ENCODE results near the gene PDF. TPM values are rescaled to one million over a fixed set of nuclear protein-coding genes. Genes with fewer than 3 reads are reported as not detected.

The PDF gene
- total and polyA plus RNA-seq, 2 of the 13 experiments (the other 11 are each of a cell fraction or from before 2014, with no cell fraction given), result 12.4 to 48.8 TPM

DNA sequence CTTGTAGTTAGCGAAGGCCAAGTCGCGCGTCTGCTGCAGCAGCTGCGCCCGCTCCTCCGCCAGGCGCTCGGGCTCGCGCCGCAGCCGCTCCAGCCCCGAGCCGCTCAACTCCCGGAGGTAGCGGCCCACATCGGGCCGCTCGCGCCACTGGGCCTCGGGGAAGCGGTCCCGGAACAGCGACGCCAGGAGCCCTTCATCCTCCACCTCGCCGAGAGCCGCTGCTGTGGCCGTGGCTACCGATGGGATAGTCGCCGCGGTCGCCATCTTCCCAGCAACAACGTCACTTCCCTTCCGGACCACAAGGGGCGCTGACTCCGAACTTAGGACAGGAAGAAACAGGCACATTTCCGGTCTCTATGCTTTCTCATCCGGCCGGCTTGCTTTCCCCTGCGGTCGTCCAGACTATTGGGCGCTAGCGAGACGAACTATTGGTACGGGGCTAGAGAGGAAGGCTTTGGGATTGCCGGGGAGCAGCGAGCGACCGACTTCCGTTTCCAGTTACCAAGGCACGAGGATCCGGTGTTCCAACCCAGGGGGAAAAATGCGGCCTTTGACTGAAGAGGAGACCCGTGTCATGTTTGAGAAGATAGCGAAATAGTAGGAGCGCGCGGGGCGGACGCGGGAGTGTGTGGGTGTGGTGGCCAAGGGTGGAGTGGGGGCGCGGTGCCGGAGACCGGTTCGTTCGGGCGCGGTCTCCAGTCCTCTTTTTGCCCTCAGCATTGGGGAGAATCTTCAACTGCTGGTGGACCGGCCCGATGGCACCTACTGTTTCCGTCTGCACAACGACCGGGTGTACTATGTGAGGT is 9.1 kb upstream of the PDF start, which contains the start of the genes COG8 and NIP7 (continued):
- TF ChIP-seq, protein P1, sequence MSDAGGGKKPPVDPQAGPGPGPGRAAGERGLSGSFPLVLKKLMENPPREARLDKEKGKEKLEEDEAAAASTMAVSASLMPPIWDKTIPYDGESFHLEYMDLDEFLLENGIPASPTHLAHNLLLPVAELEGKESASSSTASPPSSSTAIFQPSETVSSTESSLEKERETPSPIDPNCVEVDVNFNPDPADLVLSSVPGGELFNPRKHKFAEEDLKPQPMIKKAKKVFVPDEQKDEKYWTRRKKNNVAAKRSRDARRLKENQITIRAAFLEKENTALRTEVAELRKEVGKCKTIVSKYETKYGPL (CRISPR knock-in tag; IDR thresholded peaks at IDR 0.05), result peak; percentile 84
- TF ChIP-seq NFIC (IDR thresholded peaks at IDR 0.05; ENCODE audit: low read length) (no peak), RBM39 (IDR thresholded peaks at IDR 0.05; ENCODE audit: low read depth, low read length, poor library complexity, severe bottlenecking) (peak; percentile 85), ZNF207 (IDR thresholded peaks at IDR 0.05; ENCODE audit: borderline replicate concordance) (no peak), HDAC1 (CRISPR knock-in tag; IDR thresholded peaks at IDR 0.05) (peak; percentile 96), ASH2L (IDR thresholded peaks at IDR 0.05; ENCODE audit: insufficient read length, low read depth, low read length) (peak; percentile 98), NR2F2 (IDR thresholded peaks at IDR 0.05; ENCODE audit: borderline replicate concordance, low read depth) (no peak), HNRNPL (IDR thresholded peaks at IDR 0.05; ENCODE audit: low read depth, low read length) (0 out of 2 replicates have a peak, but pooled peaks have one; percentile 28), ZBTB8A (CRISPR knock-in tag; IDR thresholded peaks at IDR 0.05; ENCODE audit: borderline replicate concordance, low read depth) (no peak), PLRG1 (conservative IDR thresholded peaks at IDR 0.05) (no peak), JDP2 (CRISPR knock-in tag; IDR thresholded peaks at IDR 0.05; ENCODE audit: borderline replicate concordance) (peak; percentile 21; the same call in 1 of the 2 replicates), SMAD3 (CRISPR knock-in tag; IDR thresholded peaks at IDR 0.05) (peak; percentile 92; the same call in 1 of the 2 replicates), KDM3A (CRISPR knock-in tag; IDR thresholded peaks at IDR 0.05; ENCODE audit: low read depth) (peak; percentile 83), EP300 (IDR thresholded peaks at IDR 0.05; ENCODE audit: low read depth in 2 of 2, low read length in 2 of 2) (peak; percentile 22 to 55; a peak in 3 of 4 replicates), EP300 (CRISPR knock-in tag; IDR thresholded peaks at IDR 0.05; ENCODE audit: borderline replicate concordance) (no peak), ZNF558 (CRISPR knock-in tag; IDR thresholded peaks at IDR 0.05; ENCODE audit: borderline replicate concordance) (peak; percentile 66; the same call in 1 of the 2 replicates), NAIF1 (CRISPR knock-in tag; IDR thresholded peaks at IDR 0.05; ENCODE audit: borderline replicate concordance) (no peak; the same call in 1 of the 2 replicates), PCBP2 (optimal IDR thresholded peaks at IDR 0.05; ENCODE audit: low read depth, low read length, poor library complexity, severe bottlenecking) (no peak), KLF13 (CRISPR knock-in tag; IDR thresholded peaks at IDR 0.05) (no peak; the same call in 1 of the 2 replicates)
- TF ChIP-seq, protein P2, sequence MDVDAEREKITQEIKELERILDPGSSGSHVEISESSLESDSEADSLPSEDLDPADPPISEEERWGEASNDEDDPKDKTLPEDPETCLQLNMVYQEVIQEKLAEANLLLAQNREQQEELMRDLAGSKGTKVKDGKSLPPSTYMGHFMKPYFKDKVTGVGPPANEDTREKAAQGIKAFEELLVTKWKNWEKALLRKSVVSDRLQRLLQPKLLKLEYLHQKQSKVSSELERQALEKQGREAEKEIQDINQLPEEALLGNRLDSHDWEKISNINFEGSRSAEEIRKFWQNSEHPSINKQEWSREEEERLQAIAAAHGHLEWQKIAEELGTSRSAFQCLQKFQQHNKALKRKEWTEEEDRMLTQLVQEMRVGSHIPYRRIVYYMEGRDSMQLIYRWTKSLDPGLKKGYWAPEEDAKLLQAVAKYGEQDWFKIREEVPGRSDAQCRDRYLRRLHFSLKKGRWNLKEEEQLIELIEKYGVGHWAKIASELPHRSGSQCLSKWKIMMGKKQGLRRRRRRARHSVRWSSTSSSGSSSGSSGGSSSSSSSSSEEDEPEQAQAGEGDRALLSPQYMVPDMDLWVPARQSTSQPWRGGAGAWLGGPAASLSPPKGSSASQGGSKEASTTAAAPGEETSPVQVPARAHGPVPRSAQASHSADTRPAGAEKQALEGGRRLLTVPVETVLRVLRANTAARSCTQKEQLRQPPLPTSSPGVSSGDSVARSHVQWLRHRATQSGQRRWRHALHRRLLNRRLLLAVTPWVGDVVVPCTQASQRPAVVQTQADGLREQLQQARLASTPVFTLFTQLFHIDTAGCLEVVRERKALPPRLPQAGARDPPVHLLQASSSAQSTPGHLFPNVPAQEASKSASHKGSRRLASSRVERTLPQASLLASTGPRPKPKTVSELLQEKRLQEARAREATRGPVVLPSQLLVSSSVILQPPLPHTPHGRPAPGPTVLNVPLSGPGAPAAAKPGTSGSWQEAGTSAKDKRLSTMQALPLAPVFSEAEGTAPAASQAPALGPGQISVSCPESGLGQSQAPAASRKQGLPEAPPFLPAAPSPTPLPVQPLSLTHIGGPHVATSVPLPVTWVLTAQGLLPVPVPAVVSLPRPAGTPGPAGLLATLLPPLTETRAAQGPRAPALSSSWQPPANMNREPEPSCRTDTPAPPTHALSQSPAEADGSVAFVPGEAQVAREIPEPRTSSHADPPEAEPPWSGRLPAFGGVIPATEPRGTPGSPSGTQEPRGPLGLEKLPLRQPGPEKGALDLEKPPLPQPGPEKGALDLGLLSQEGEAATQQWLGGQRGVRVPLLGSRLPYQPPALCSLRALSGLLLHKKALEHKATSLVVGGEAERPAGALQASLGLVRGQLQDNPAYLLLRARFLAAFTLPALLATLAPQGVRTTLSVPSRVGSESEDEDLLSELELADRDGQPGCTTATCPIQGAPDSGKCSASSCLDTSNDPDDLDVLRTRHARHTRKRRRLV (CRISPR knock-in tag; IDR thresholded peaks at IDR 0.05), result no peak
- TF ChIP-seq, protein P3, sequence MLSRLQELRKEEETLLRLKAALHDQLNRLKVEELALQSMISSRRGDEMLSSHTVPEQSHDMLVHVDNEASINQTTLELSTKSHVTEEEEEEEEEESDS (CRISPR knock-in tag; IDR thresholded peaks at IDR 0.05; ENCODE audit: borderline replicate concordance), result peak; percentile 72; the same call in 1 of the 2 replicates
